ENCODE measurements around the gene HNRNPUL1.

The HNRNPUL1 gene

DNA sequence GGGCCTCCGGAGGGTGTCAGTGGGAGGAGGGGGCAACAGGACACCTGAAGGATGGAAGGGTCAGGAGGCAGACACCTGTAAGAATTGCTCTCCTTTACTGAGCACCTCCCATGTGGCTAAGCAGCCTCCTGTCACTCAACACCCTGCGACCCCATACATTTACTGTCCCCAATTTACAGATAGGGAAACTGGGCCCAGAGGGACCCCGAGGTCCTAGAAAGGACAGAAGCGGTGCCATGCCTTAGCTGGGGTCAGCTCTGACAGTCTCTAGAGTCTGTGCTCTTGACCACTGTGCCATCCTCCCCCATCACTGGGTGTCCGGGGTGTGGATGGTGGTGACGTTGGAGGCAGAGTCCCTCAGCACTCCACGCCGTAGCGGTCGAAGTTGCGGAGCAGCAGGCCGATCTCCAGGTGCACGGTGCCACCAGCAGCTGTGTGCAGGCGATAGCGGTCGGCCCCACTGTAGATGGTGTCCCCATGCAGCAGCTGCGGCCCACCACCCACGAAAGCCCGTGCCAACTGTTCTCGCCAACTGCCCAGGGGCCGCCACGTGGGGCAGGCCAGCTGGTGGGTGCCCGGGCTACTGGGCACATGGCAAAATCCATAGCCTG lies 90.3 kb downstream of the HNRNPUL1 start:
- DNase-seq (ENCODE audit: low read depth) = no peak

DNA sequence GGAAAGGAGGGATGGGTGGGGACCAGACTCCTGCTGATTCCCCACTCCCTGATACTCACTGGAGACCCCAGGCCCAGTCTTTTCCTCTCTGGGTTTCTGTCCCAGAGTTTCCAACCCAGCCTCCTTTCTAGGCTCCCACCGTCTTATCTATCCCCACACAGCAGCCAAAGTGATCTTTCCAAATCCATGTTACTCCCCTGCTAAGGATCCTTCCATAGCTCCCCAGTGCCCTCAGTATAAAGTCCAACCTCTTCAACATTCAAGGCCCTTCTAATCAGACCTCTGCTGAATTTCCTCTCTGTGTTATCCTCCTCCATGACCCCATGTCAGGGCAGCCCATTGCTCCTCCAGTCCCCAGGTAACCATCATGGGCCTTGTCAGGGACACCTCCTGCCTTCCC lies 90.9 kb downstream of the HNRNPUL1 start:
- no peak for DNase-seq (ENCODE audit: low read depth)

DNA sequence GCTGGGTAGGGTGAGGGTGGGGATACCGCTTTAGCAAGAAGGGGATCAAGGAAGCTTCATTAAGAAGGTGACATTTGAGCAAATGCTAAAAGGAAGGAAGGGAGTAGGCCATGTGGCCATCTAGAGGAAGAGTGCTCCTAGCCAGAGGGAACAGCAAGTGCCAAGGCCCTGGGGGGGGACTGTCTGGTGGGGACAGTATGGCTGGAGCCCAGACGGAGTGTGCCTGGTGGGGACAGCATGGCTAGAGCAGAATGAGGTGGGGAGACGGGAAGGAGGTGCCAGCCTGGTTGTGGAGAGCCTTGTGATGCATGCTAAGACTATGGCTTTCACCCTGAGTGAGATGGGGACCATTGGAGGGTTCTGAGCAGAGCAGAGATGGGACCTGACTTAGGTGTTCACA lies 91.6 kb downstream of the HNRNPUL1 start:
- DNase-seq (ENCODE audit: low read depth) = no peak

DNA sequence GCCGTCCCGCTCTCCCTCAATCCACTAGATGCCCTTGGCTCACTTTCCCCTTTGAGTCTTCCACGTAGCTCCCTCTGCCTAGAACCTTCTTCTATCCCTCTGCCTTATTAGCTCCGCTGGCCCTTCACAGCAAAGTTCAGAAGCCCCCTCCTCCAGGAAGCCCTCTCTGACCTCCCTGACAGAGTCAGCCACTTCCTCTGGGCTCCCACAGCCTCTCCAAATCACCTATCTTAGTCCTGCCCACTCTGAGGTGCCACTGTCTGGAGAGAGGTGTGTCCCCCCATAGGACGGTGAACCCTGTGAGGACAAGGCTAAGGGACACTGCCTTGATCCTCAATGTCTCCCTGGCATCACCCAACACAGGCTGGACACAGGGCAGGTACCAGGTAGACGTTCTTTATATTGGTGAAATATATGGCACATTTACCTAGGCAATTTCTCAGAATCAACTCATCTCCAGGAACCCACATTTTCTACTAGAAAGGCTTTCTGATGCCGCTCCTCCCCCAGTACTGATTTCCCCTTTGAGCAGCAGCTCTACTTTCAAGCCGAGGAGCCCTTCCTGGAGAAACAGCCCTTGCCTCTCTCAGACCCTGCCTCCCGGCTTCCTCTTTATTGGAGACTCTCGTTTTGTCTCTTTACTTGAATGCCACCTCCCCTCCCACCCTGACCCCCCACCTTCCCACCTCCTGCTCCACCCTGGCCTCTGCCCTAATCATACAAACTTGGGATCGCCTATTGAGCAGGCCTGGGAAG lies 93.0 kb downstream of the HNRNPUL1 start:
- DNase-seq (ENCODE audit: low read depth) = no peak

Data from EH (cell line).